Neural cell (in vitro differentiated cells): ENCODE measurements around the gene FBXO47. TPM values are rescaled to one million over a fixed set of nuclear protein-coding genes. Genes with fewer than 3 reads are reported as not detected.

ENCODE experiments used
- H2AFZ ChIP-seq: fragments of 200-600, 300-800 bp; sonication (generic), shearing (Covaris generic); 2 replicates; pipeline ENCODE4 v1.6.0; 2014; ENCODE audit warnings: low read depth, mild to moderate bottlenecking, antibody characterized with exemption, low read length, moderate library complexity
- H3F3A ChIP-seq: fragments of 200-600 bp; shearing (Covaris generic); 2 replicates; pipeline ENCODE4 v1.6.1; 2016; ENCODE audit warnings: mild to moderate bottlenecking, moderate library complexity, mixed read lengths, antibody characterized with exemption, low read length; ENCODE audit not compliant: insufficient read depth, poor library complexity, severe bottlenecking
- H3K27ac ChIP-seq: fragments of 200-600, 300-800 bp; sonication (generic), shearing (Covaris generic); 2 replicates; pipeline ENCODE4 v1.5.1; 2014; ENCODE audit warnings: mild to moderate bottlenecking, low read length, moderate library complexity
- H3K27me3 ChIP-seq: fragments of 300-800, 200-600 bp; sonication (generic), shearing (Covaris generic); 2 replicates; pipeline ENCODE4 v1.6.0; 2014; ENCODE audit warnings: mild to moderate bottlenecking, low read depth, low read length, moderate library complexity; ENCODE audit not compliant: insufficient read depth
- H3K36me3 ChIP-seq: fragments of 300-800, 200-600 bp; sonication (generic), shearing (Covaris generic); 2 replicates; pipeline ENCODE4 v1.5.1; 2014; ENCODE audit warnings: mild to moderate bottlenecking, antibody characterized with exemption, low read length, moderate library complexity; ENCODE audit not compliant: insufficient read depth
- H3K4me2 ChIP-seq: fragments of 300-800, 200-600 bp; sonication (generic), shearing (Covaris generic); 2 replicates; pipeline ENCODE4 v1.6.0; 2014; ENCODE audit warnings: mild to moderate bottlenecking, low read length
- H3K4me3 ChIP-seq: fragments of 300-800, 200-600 bp; sonication (generic), shearing (Covaris generic); 2 replicates; pipeline ENCODE4 v1.5.1; 2014; ENCODE audit warnings: mild to moderate bottlenecking, low read length, moderate library complexity
- H3K79me2 ChIP-seq: fragments of 200-600 bp; shearing (Covaris generic); replicated peaks from 2 replicates; pipeline ENCODE4 v1.6.0; 2014; ENCODE audit warnings: mild to moderate bottlenecking, low read length, moderate library complexity; ENCODE audit not compliant: insufficient read depth
- H3K9ac ChIP-seq: fragments of 300-800, 200-600 bp; sonication (generic), shearing (Covaris generic); 2 replicates; pipeline ENCODE4 v1.6.1; 2016; ENCODE audit warnings: mild to moderate bottlenecking, low read length, mixed read lengths
- H3K9me2 ChIP-seq: fragments of 200-600 bp; shearing (Covaris generic); 2 replicates; pipeline ENCODE4 v1.6.1; 2016; ENCODE audit warnings: mild to moderate bottlenecking, low read length, mixed read lengths; ENCODE audit not compliant: insufficient read depth
- H3K9me3 ChIP-seq: fragments of 200-600, 300-800 bp; sonication (generic), shearing (Covaris generic); 2 replicates; pipeline ENCODE4 v1.6.1; 2016; ENCODE audit warnings: mild to moderate bottlenecking, mixed run types, low read length, moderate library complexity, mixed read lengths
- H4K20me1 ChIP-seq: fragments of 200-600 bp; shearing (Covaris generic); 2 replicates; pipeline ENCODE4 v1.6.1; 2016; ENCODE audit warnings: mild to moderate bottlenecking, mixed run types; ENCODE audit not compliant: insufficient read depth
- EP300 ChIP-seq: fragments of 450-650 bp; conservative IDR thresholded peaks from 2 replicates; pipeline ENCODE4 v1.6.1; 2014; ENCODE audit warnings: antibody characterized with exemption, mild to moderate bottlenecking, moderate library complexity; ENCODE audit not compliant: poor library complexity, severe bottlenecking
- EZH2 ChIP-seq: fragments of 200-600, 300-800 bp; shearing (Covaris generic), sonication (generic); IDR thresholded peaks from 2 replicates; pipeline ENCODE4 v1.6.1; 2014; ENCODE audit warnings: antibody characterized with exemption, low read length, borderline replicate concordance, mild to moderate bottlenecking; ENCODE audit not compliant: insufficient read depth, poor library complexity, severe bottlenecking
- MXI1 ChIP-seq: fragments of 450-650 bp; conservative IDR thresholded peaks from 2 replicates; pipeline ENCODE4 v1.6.1; 2014; ENCODE audit warnings: antibody characterized with exemption, mild to moderate bottlenecking; ENCODE audit not compliant: poor library complexity, severe bottlenecking
- POLR2AphosphoS5 ChIP-seq: IDR thresholded peaks from 2 replicates; pipeline ENCODE4 v1.6.1; 2012
- RAD21 ChIP-seq: fragments of 450-650 bp; conservative IDR thresholded peaks from 2 replicates; pipeline ENCODE4 v1.6.1; 2014; ENCODE audit warnings: antibody characterized with exemption, mild to moderate bottlenecking, moderate library complexity
- SMC3 ChIP-seq: fragments of 450-650 bp; conservative IDR thresholded peaks from 2 replicates; pipeline ENCODE4 v1.6.1; 2014; ENCODE audit warnings: antibody characterized with exemption, mild to moderate bottlenecking, moderate library complexity; ENCODE audit not compliant: poor library complexity
- TAF1 ChIP-seq: IDR thresholded peaks from 2 replicates; pipeline ENCODE4 v1.6.1; 2012; ENCODE audit warnings: low read depth
- polyA plus RNA-seq: library from polyadenylated mRNA; depleted of rRNA; stranded (reverse); fragments of >200 nt; gene quantifications from 2 replicates; pipeline ENCODE4 v1.2.3, GENCODE V29; 2014
- TF ChIP-seq, protein P1 (sequence below): fragments of 450-650 bp; IDR thresholded peaks from 2 replicates; pipeline ENCODE4 v1.5.1; 2014; ENCODE audit warnings: antibody characterized with exemption, mild to moderate bottlenecking, moderate library complexity; ENCODE audit not compliant: poor library complexity, severe bottlenecking
- TF ChIP-seq, protein P2 (sequence below): IDR thresholded peaks from 2 replicates; pipeline ENCODE4 v1.6.1; 2012; ENCODE audit warnings: borderline replicate concordance

Gene FBXO47
- polyA plus RNA-seq, 1 donor from 2014 or later, result not detected

DNA sequence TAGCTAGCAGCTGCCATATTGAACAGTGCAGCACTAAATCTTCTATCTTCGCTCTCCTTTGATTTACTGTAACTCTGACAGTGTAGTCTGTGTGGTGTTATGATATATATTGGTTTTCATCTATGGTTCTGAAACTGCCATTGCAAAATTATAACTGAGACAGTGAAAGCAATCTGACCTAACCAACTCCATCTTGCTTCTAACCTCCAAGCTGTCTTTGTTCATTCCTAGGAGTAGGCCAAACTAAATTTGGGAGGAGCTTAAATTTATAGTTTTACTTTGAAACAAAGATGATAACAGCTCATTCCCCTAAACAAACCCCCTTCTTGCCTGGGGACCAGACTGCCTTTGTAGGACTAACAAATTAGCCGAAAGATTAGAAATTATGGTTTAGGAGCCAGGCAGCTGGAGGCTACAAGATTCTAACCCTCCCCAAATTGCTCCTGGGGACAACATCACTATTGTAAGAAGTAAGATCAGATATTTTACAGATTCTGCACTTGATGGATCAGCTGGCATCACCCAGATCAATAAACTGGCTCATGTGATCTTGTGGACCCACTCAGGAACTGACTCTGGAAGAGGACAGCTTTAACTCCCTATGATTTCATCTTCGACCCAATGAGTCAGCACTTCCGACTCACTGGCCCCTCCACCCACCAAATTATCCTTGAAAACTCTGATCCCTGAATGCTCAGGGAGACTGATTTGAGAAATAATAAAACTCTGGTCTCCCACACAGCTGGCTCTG is 47.0 kb upstream of the FBXO47 start:
- H3K27ac ChIP-seq, result no peak overlapping the region
- H3K27me3 ChIP-seq, result no peaks in the 10 kb centered on the region
- no peaks in the 10 kb centered on the region for H3K9me2 ChIP-seq
- H3K36me3 ChIP-seq, result no peaks in the 10 kb centered on the region
- no peak overlapping the region for H3K9ac ChIP-seq
- H4K20me1 ChIP-seq, result no peaks in the 10 kb centered on the region
- H3F3A ChIP-seq, result no peaks in the 10 kb centered on the region
- H3K9me3 ChIP-seq, result no peaks in the 10 kb centered on the region
- TF ChIP-seq, protein P1, sequence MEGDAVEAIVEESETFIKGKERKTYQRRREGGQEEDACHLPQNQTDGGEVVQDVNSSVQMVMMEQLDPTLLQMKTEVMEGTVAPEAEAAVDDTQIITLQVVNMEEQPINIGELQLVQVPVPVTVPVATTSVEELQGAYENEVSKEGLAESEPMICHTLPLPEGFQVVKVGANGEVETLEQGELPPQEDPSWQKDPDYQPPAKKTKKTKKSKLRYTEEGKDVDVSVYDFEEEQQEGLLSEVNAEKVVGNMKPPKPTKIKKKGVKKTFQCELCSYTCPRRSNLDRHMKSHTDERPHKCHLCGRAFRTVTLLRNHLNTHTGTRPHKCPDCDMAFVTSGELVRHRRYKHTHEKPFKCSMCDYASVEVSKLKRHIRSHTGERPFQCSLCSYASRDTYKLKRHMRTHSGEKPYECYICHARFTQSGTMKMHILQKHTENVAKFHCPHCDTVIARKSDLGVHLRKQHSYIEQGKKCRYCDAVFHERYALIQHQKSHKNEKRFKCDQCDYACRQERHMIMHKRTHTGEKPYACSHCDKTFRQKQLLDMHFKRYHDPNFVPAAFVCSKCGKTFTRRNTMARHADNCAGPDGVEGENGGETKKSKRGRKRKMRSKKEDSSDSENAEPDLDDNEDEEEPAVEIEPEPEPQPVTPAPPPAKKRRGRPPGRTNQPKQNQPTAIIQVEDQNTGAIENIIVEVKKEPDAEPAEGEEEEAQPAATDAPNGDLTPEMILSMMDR, result no peak
- TF ChIP-seq EZH2, result no peak
- TF ChIP-seq POLR2AphosphoS5, result no peak
- TF ChIP-seq MXI1, result no peak
- no peak for TF ChIP-seq EP300
- TF ChIP-seq SMC3, result no peak
- no peak for TF ChIP-seq TAF1
- H3K4me2 ChIP-seq, result no peak overlapping the region
- H3K79me2 ChIP-seq, result no peaks in the 10 kb centered on the region
- H3K4me3 ChIP-seq, result no peak overlapping the region
- no peak overlapping the region for H2AFZ ChIP-seq

DNA sequence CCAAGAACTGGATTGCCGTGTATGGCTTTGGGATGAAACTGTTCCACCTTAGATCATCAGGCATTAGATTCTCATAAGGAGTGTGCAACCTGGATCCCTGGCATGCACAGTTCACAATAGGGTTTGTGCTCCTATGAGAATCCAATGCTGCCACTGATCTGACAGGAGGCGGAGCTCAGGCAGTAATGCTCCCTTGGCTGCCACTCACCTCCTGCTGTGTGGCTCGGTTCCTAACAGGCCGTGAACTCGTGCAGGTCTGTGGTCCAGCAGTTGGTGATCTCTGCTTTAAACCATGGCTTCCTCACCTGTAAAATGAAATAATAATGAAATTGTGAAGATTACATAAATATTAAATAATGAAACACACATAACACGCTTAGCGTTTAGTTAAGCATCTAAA is 45.5 kb upstream of the FBXO47 start:
- no peak overlapping the region for H3K4me3 ChIP-seq
- H3K9me3 ChIP-seq, result no peaks in the 10 kb centered on the region
- no peaks in the 10 kb centered on the region for H3K27me3 ChIP-seq
- no peaks in the 10 kb centered on the region for H4K20me1 ChIP-seq
- no peaks in the 10 kb centered on the region for H3K9me2 ChIP-seq
- TF ChIP-seq TAF1 (no peak), POLR2AphosphoS5 (no peak), EZH2 (no peak), MXI1 (no peak), RAD21 (no peak), SMC3 (no peak), EP300 (no peak)
- TF ChIP-seq, protein P1, result no peak
- TF ChIP-seq, protein P2, sequence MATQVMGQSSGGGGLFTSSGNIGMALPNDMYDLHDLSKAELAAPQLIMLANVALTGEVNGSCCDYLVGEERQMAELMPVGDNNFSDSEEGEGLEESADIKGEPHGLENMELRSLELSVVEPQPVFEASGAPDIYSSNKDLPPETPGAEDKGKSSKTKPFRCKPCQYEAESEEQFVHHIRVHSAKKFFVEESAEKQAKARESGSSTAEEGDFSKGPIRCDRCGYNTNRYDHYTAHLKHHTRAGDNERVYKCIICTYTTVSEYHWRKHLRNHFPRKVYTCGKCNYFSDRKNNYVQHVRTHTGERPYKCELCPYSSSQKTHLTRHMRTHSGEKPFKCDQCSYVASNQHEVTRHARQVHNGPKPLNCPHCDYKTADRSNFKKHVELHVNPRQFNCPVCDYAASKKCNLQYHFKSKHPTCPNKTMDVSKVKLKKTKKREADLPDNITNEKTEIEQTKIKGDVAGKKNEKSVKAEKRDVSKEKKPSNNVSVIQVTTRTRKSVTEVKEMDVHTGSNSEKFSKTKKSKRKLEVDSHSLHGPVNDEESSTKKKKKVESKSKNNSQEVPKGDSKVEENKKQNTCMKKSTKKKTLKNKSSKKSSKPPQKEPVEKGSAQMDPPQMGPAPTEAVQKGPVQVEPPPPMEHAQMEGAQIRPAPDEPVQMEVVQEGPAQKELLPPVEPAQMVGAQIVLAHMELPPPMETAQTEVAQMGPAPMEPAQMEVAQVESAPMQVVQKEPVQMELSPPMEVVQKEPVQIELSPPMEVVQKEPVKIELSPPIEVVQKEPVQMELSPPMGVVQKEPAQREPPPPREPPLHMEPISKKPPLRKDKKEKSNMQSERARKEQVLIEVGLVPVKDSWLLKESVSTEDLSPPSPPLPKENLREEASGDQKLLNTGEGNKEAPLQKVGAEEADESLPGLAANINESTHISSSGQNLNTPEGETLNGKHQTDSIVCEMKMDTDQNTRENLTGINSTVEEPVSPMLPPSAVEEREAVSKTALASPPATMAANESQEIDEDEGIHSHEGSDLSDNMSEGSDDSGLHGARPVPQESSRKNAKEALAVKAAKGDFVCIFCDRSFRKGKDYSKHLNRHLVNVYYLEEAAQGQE, result no peak
- no peak overlapping the region for H2AFZ ChIP-seq
- no peak overlapping the region for H3K27ac ChIP-seq
- no peak overlapping the region for H3K4me2 ChIP-seq
- H3K36me3 ChIP-seq, result no peaks in the 10 kb centered on the region
- H3K79me2 ChIP-seq, result no peaks in the 10 kb centered on the region
- H3F3A ChIP-seq, result no peaks in the 10 kb centered on the region
- H3K9ac ChIP-seq, result no peak overlapping the region
